MM.1S (cell line): Measurements from ENCODE around the gene WDR31.

Experiments
- DNase-seq: peaks from one replicate; pipeline ENCODE4 v3.0.0-alpha.2; 2015
- H2AFZ ChIP-seq: fragments of 300-600 bp; sonication (generic); 2 replicates; pipeline ENCODE4 v1.6.0; 2016; ENCODE audit warnings: antibody characterized with exemption, low read length
- H3F3A ChIP-seq: fragments of 300-600 bp; sonication (generic); 2 replicates; pipeline ENCODE4 v1.6.1; 2016; ENCODE audit warnings: mild to moderate bottlenecking, antibody characterized with exemption, low read length, moderate library complexity, mixed read lengths; ENCODE audit not compliant: insufficient read depth
- H3K27ac ChIP-seq: fragments of 300-600 bp; sonication (generic); 2 replicates; pipeline ENCODE4 v1.5.1; 2016; ENCODE audit warnings: mild to moderate bottlenecking, low read length
- H3K27me3 ChIP-seq: fragments of 300-600 bp; sonication (generic); replicated peaks from 2 replicates; pipeline ENCODE4 v1.6.0; 2016; ENCODE audit warnings: low read length; ENCODE audit not compliant: insufficient read depth
- H3K36me3 ChIP-seq: fragments of 300-600 bp; sonication (generic); replicated peaks from 2 replicates; pipeline ENCODE4 v1.6.1; 2016; ENCODE audit warnings: mild to moderate bottlenecking, low read length, mixed read lengths; ENCODE audit not compliant: insufficient read depth
- H3K4me1 ChIP-seq: fragments of 300-600 bp; sonication (generic); 2 replicates; pipeline ENCODE4 v1.6.1; 2016; ENCODE audit warnings: low read length, mixed read lengths
- H3K4me2 ChIP-seq: fragments of 300-600 bp; sonication (generic); 2 replicates; pipeline ENCODE4 v1.6.0; 2016; ENCODE audit warnings: low read depth, low read length
- H3K4me3 ChIP-seq: fragments of 300-600 bp; sonication (generic); 2 replicates; pipeline ENCODE4 v1.5.1; 2016; ENCODE audit warnings: low read length, mixed read lengths
- H3K79me2 ChIP-seq: fragments of 300-600 bp; sonication (generic); 2 replicates; pipeline ENCODE4 v1.6.1; 2016; ENCODE audit warnings: mixed run types, low read length, mixed read lengths
- H3K9ac ChIP-seq: fragments of 300-600 bp; sonication (generic); 2 replicates; pipeline ENCODE4 v1.6.1; 2016; ENCODE audit warnings: low read length, mixed read lengths
- H3K9me2 ChIP-seq: fragments of 300-600 bp; sonication (generic); replicated peaks from 2 replicates; pipeline ENCODE4 v1.6.1; 2016; ENCODE audit warnings: mild to moderate bottlenecking, low read length, mixed read lengths; ENCODE audit not compliant: insufficient read depth
- H3K9me3 ChIP-seq: fragments of 300-600 bp; sonication (generic); replicated peaks from 2 replicates; pipeline ENCODE4 v1.6.1; 2016; ENCODE audit warnings: mild to moderate bottlenecking, low read length, mixed read lengths; ENCODE audit not compliant: insufficient read depth
- H4K20me1 ChIP-seq: fragments of 300-600 bp; sonication (generic); 2 replicates; pipeline ENCODE4 v1.6.1; 2016; ENCODE audit warnings: mild to moderate bottlenecking, low read length, moderate library complexity, mixed read lengths; ENCODE audit not compliant: insufficient read depth
- EZH2 ChIP-seq: fragments of 300-600 bp; sonication (generic); optimal IDR thresholded peaks from 2 replicates; pipeline ENCODE3; 2017; ENCODE audit warnings: low read depth, mild to moderate bottlenecking, antibody characterized with exemption, low read length, mixed read lengths
- EZH2phosphoT487 ChIP-seq: fragments of 300-600 bp; sonication (generic); IDR thresholded peaks from 2 replicates; pipeline ENCODE4 v1.6.1; 2018; ENCODE audit warnings: antibody characterized with exemption, low read length
- TF ChIP-seq, protein P1 (sequence below): fragments of 300-600 bp; sonication (generic); IDR thresholded peaks from 2 replicates; pipeline ENCODE4 v1.5.1; 2016; ENCODE audit warnings: antibody characterized with exemption, low read length, mixed read lengths

WDR31 gene

DNA sequence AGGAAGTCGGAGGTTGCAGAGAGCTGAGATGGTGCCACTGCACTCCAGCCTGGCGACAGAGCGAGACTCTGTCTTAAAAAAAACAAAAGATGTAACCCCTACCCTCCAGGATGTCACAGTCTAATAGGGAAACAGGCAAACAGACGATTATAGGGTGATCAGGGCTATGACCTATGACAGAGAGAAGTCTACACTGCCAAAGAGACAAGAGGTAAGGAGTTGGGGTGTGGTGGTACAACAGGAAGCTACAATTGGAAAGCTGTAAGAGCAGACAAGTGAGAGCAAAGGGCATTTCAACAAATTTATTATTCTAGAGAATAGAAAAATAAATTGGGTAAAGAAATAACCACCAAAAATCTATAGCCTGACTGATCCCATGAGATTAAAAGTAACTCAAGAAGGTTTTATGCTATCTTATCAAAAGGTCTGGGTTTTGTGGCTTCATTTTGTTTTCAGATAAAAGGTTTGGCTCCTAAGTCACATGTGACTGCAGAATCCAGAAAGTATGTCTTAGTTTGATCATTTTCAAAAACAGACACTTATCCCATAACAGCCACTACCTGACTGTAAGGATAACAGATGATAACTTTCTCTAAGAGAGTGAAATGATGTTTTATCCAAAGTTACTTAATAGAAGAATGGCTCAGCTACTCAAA, 72.0 kb downstream of the WDR31 start:
- H3K27ac ChIP-seq, result no peak overlapping the region
- H3K4me3 ChIP-seq, result no peak overlapping the region
- H4K20me1 ChIP-seq, result no peaks in the 10 kb centered on the region
- H3K9me3 ChIP-seq, result no peaks in the 10 kb centered on the region
- 0 out of 2 replicates have a peak, but pooled peaks cover 3% of the 10 kb centered on the region for H3K79me2 ChIP-seq
- DNase-seq, result no peak
- H3K9ac ChIP-seq, result no peak overlapping the region
- no peaks in the 10 kb centered on the region for H3F3A ChIP-seq
- 0 out of 2 replicates have a peak, but pooled peaks cover 4% of the 10 kb centered on the region for H3K36me3 ChIP-seq
- H3K4me1 ChIP-seq, result no peaks in the 10 kb centered on the region
- H3K27me3 ChIP-seq, result no peaks in the 10 kb centered on the region
- no peak overlapping the region for H2AFZ ChIP-seq
- no peaks in the 10 kb centered on the region for H3K9me2 ChIP-seq
- no peak overlapping the region for H3K4me2 ChIP-seq
- TF ChIP-seq EZH2phosphoT487 (no peak), EZH2 (no peak)
- TF ChIP-seq, protein P1, sequence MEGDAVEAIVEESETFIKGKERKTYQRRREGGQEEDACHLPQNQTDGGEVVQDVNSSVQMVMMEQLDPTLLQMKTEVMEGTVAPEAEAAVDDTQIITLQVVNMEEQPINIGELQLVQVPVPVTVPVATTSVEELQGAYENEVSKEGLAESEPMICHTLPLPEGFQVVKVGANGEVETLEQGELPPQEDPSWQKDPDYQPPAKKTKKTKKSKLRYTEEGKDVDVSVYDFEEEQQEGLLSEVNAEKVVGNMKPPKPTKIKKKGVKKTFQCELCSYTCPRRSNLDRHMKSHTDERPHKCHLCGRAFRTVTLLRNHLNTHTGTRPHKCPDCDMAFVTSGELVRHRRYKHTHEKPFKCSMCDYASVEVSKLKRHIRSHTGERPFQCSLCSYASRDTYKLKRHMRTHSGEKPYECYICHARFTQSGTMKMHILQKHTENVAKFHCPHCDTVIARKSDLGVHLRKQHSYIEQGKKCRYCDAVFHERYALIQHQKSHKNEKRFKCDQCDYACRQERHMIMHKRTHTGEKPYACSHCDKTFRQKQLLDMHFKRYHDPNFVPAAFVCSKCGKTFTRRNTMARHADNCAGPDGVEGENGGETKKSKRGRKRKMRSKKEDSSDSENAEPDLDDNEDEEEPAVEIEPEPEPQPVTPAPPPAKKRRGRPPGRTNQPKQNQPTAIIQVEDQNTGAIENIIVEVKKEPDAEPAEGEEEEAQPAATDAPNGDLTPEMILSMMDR, result no peak

GRCh38 chr9:113266174-113266573, 73.9 kb downstream of the WDR31 start:
- Histone ChIP-seq H3K9me3 (no peaks in the 10 kb centered on the region), H3K79me2 (no peaks in the 10 kb centered on the region), H3K27me3 (no peaks in the 10 kb centered on the region), H3K4me3 (no peak overlapping the region), H3K9me2 (no peaks in the 10 kb centered on the region), H4K20me1 (no peaks in the 10 kb centered on the region), H3K4me1 (no peaks in the 10 kb centered on the region), H3K27ac (no peak overlapping the region), H2AFZ (no peak overlapping the region), H3F3A (no peaks in the 10 kb centered on the region), H3K9ac (no peak overlapping the region), H3K4me2 (no peak overlapping the region), H3K36me3 (0 out of 2 replicates have a peak, but pooled peaks cover under 1% of the 10 kb centered on the region)
- DNase-seq, result no peak
- no peak for TF ChIP-seq EZH2phosphoT487
- TF ChIP-seq, protein P1, result no peak
- no peak for TF ChIP-seq EZH2
